Upper lobe of right lung (tissue), 1 donor: ENCODE data around the gene EGR2. TPM values are rescaled to one million over a fixed set of nuclear protein-coding genes. Genes with fewer than 3 reads are reported as not detected.

Experiments
- ATAC-seq: fragments of 200-7000 bp; cut with Tn5 transposase; one replicate; pipeline ENCODE4 v1.9.1; 2020; ENCODE audit warnings: mild to moderate bottlenecking, moderate library complexity
- DNase-seq: peaks from one replicate; pipeline ENCODE4 v3.0.0-alpha.2; 2020
- H3K27ac ChIP-seq: fragments of 200-600 bp; one replicate; pipeline ENCODE4 v1.8.0; 2022
- H3K27me3 ChIP-seq: fragments of 200-600 bp; one replicate; pipeline ENCODE4 v1.8.0; 2022; ENCODE audit warnings: mild to moderate bottlenecking
- H3K36me3 ChIP-seq: fragments of 200-600 bp; one replicate; pipeline ENCODE4 v1.8.0; 2022
- H3K4me1 ChIP-seq: fragments of 200-600 bp; one replicate; pipeline ENCODE4 v1.8.0; 2022
- H3K4me3 ChIP-seq: fragments of 200-600 bp; one replicate; pipeline ENCODE4 v1.8.0; 2022; ENCODE audit warnings: mild to moderate bottlenecking
- H3K9me3 ChIP-seq: fragments of 200-600 bp; one replicate; pipeline ENCODE4 v1.8.0; 2022
- CTCF ChIP-seq: fragments of 200-600 bp; IDR thresholded peaks from one replicate; pipeline ENCODE4 v1.8.0; 2022; ENCODE audit warnings: antibody characterized with exemption
- intact Hi-C: fragments of 100-400 bp; cut with DNase I; formaldehyde crosslinking; loops from one replicate; pipeline ENCODE4 v1.11.0; 2022
- total RNA-seq: library from RNA; stranded (reverse); fragmentation: NEBNext Ultra II Directional; extraction: Animal tissue kit (Norgen Biotek cat#: 25700); gene quantifications from one replicate; pipeline ENCODE4 v1.2.1, GENCODE V29; 2021
- donor health status: DM: no; HTN: yes; CAD: no; lungs with severe emphysema.

The EGR2 gene
- total RNA-seq, 1 donor from 2014 or later: 41.4 TPM

- DNase-seq (no peak), ATAC-seq (no peak)
- Histone ChIP-seq H3K4me3 (no peak overlapping the region), H3K27me3 (peaks cover 12% of the 10 kb centered on the region), H3K36me3 (no peaks in the 10 kb centered on the region), H3K4me1 (peaks cover 38% of the 10 kb centered on the region), H3K27ac (no peak overlapping the region), H3K9me3 (no peaks in the 10 kb centered on the region)
- TF ChIP-seq CTCF: no peak
- intact Hi-C loops: loop anchor here (10.0 kb wide), 1 partner anchor 366 kb away; no protein-coding TSS in a partner anchor
Measured at GRCh38 chr10:62810156-62810902, 5.8 kb downstream of the EGR2 start.

DNA sequence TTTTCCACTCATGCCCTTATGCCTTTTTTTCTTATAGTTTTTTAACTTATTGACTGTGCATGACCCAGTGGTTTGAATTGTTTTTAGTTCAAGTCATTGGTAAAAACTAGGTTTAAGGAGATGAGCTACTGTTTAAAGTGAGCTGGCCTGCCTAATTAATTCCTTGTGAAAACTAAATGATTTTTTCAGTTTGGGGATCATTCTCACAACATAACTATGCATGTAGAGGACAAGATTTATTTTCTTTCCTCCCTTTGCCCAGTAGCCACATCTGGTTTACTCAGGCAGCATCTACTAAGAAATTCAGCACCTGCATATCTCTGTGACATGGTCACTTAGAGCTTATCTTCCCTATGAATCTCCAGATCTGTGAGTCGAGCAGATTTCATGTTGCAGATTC lies 9.9 kb downstream of the EGR2 start:
- Histone ChIP-seq H3K36me3 (no peaks in the 10 kb centered on the region), H3K4me1 (peaks cover 36% of the 10 kb centered on the region), H3K27me3 (no peaks in the 10 kb centered on the region), H3K27ac (peak overlapping the region; percentile 90), H3K9me3 (no peaks in the 10 kb centered on the region), H3K4me3 (peak overlapping the region; percentile 87)
- intact Hi-C loops: no loop called here
- ATAC-seq (no peak), DNase-seq (no peak)
- TF ChIP-seq CTCF: no peak

DNA sequence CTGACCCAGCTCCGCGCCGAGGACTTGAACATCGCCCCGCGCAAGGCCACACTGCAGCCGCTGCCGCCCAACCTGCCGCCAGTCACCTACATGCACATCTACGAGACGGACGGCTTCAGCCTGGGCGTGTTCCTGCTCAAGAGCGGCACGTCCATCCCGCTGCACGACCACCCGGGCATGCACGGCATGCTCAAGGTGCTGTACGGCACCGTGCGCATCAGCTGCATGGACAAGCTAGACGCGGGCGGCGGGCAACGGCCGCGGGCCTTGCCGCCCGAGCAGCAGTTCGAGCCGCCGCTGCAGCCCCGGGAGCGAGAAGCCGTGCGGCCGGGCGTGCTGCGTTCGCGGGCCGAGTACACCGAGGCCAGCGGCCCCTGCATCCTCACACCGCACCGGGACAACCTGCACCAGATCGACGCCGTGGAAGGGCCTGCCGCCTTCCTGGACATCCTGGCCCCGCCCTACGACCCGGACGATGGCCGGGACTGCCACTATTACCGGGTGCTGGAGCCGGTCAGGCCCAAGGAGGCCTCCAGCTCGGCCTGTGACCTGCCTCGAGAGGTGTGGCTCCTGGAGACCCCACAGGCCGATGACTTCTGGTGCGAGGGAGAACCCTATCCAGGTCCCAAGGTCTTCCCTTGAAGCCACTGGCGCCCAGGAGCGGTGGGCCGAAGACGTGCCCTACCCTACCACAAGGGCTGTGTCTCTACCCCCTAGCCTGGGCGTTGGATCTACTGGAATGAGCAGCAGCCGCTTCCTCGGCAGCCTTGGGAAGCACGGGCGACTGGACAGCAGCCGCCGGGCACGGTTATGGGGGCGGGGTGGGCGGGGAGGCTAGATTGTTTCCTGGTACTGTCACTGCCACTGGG lies 10.7 kb downstream of the EGR2 start:
- no peak for TF ChIP-seq CTCF
- Histone ChIP-seq H3K9me3 (no peaks in the 10 kb centered on the region), H3K4me3 (peak overlapping the region; percentile 87), H3K27me3 (no peaks in the 10 kb centered on the region), H3K4me1 (peaks cover 36% of the 10 kb centered on the region), H3K27ac (peak overlapping the region; percentile 90), H3K36me3 (no peaks in the 10 kb centered on the region)
- DNase-seq (peak; percentile 75), ATAC-seq (peak; percentile 47)
- intact Hi-C loops: no loop called here

DNA sequence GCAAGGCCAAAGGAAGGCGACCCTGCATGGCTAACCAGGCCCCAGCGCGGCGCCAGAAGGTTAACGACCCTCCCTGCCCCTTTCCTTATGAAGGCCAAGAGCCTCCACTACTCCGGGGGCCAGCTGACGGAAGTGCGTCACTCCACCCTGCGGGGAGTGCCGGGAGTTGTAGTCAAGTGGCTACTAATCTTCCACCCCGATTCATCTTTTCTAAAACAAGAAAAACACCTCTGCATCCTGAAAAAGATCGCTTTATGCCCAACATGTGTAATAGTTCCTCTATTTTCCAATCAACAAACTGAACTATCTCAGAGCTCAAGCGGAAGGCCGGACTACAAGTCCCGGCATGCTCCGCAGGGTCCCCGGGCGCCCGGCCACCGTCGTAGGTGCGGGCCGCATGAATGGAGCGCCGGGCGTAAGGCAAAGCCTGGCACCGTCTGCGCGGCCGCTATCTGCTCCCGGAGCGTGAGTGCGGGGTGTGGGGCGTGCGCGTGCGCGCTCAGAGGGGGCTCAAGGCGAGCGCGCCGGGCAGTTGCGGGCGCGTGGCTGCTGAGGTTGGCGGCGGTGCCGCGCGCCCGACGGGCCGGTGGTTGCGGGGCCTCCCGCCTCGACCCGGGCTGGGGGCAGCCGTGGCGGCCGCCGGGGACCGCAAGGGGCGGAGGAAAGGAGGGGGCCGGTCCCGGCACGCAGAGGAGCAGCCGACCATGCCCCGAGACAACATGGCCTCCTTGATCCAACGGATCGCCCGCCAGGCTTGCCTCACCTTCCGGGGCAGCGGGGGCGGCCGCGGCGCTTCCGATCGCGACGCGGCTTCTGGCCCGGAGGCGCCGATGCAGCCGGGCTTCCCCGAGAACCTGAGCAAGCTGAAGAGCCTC lies 11.6 kb downstream of the EGR2 start, which contains the start of gene ADO:
Gene ADO, plus strand, starts transcription at position 365 of the 875 bp plus-strand sequence. Its CDS starts 340 bp downstream, at position 705.
- peak; percentile 93 for DNase-seq
- peak within 1 kb of the TSS; percentile 90 for H3K27ac ChIP-seq
- peak within 1 kb of the TSS; percentile 87 for H3K4me3 ChIP-seq
- TF ChIP-seq CTCF: no peak
- H3K4me1 ChIP-seq: peaks cover 36% of the 10 kb centered on the region
- intact Hi-C loops: no loop called here
- no peaks in the 10 kb centered on the region for H3K9me3 ChIP-seq
- H3K36me3 ChIP-seq: no peaks in the 10 kb centered on the region
- ATAC-seq: peak; percentile 95
- H3K27me3 ChIP-seq: no peaks in the 10 kb centered on the region

GRCh38 chr10:62803724-62804355 lies 12.3 kb downstream of the EGR2 start:
- Histone ChIP-seq H3K27me3 (no peaks in the 10 kb centered on the region), H3K27ac (peak overlapping the region; percentile 90), H3K4me1 (peaks cover 36% of the 10 kb centered on the region), H3K9me3 (no peaks in the 10 kb centered on the region), H3K4me3 (peak overlapping the region; percentile 87), H3K36me3 (no peaks in the 10 kb centered on the region)
- no peak for ATAC-seq
- no peak for DNase-seq
- intact Hi-C loops: no loop called here
- TF ChIP-seq CTCF: no peak
